ENCODE results near the gene SF1.

DNA sequence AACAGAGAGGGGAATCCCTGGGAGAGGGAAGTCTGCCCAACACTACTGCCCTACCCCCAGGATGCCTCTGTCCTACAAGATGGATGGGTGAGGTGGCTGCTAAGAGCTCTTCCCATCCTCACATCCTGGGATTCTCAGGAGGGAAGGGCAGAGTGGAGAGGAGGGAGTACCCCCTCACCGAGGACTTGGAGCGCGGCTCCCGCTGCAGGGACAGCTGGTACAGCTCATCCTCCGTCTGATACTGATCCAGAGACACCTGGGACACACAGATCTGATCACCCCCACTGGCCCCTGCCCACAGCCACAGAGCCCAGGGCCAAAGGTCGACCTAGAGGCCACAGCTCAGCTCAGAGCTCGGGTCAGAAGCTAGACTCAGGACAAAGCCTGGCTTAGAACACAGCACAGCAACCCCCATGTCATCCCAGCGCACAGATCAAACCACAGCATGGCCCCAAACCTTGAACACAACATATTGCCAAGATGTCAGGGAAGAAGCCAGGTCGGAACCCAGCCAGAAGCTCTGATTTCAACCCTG lies 42.5 kb downstream of the SF1 start:
- TF ChIP-seq, protein P1, sequence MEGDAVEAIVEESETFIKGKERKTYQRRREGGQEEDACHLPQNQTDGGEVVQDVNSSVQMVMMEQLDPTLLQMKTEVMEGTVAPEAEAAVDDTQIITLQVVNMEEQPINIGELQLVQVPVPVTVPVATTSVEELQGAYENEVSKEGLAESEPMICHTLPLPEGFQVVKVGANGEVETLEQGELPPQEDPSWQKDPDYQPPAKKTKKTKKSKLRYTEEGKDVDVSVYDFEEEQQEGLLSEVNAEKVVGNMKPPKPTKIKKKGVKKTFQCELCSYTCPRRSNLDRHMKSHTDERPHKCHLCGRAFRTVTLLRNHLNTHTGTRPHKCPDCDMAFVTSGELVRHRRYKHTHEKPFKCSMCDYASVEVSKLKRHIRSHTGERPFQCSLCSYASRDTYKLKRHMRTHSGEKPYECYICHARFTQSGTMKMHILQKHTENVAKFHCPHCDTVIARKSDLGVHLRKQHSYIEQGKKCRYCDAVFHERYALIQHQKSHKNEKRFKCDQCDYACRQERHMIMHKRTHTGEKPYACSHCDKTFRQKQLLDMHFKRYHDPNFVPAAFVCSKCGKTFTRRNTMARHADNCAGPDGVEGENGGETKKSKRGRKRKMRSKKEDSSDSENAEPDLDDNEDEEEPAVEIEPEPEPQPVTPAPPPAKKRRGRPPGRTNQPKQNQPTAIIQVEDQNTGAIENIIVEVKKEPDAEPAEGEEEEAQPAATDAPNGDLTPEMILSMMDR (IDR thresholded peaks at IDR 0.05): no peak
- no peak for TF ChIP-seq ZFX (IDR thresholded peaks at IDR 0.05; ENCODE audit: borderline replicate concordance)

All from 22Rv1 (cell line).